ENCODE data around the gene GNAO1. TPM values are rescaled to one million over a fixed set of nuclear protein-coding genes. Genes with fewer than 3 reads are reported as not detected.

GNAO1 gene
- total RNA-seq, 1 donor from 2014 or later: 0.53 TPM

- Histone ChIP-seq H3K27me3 (no peaks in the 10 kb centered on the region), H3K4me1 (no peaks in the 10 kb centered on the region)
- no peak for TF ChIP-seq CTCF (IDR thresholded peaks at IDR 0.05)
Observed at GRCh38 chr16:56309008-56309407, 117.7 kb downstream of the GNAO1 start.

DNA sequence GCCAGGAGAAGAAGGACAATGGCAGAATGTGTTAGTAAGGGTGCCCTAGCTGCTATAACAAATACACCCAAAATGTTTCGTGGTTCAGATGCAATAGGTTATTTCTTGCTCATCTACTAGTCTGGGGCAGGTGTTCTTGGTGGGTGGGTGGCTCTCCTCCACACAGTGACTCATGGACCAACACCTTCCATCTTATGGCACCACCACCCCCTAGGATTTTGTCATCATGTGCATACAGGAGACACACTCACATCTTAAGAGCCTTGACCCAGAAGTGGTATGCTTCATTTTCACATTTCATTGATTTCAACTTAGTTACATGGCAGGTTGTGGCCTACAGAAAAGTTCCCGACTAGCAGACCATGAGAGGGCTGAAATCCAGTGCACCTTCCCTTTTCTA lies 119.4 kb downstream of the GNAO1 start:
- Histone ChIP-seq H3K4me1 (no peaks in the 10 kb centered on the region), H3K27ac (no peak overlapping the region), H3K9me3 (no peaks in the 10 kb centered on the region), H3K36me3 (no peaks in the 10 kb centered on the region), H3K27me3 (no peaks in the 10 kb centered on the region), H3K4me3 (no peak overlapping the region)
- TF ChIP-seq CTCF (IDR thresholded peaks at IDR 0.05): no peak
- intact Hi-C loops (cut with DNase I): no loop called here
- no peak for DNase-seq (ENCODE audit: low spot score in 2 of 2)

More at GRCh38 chr16:56309008-56309407, 117.7 kb downstream of the GNAO1 start:
- no peak for DNase-seq (ENCODE audit: low spot score in 2 of 2)
- no peaks in the 10 kb centered on the region for H3K36me3 ChIP-seq
- intact Hi-C loops (cut with DNase I): no loop called here
- no peaks in the 10 kb centered on the region for H3K9me3 ChIP-seq
- no peak overlapping the region for H3K4me3 ChIP-seq
- H3K27ac ChIP-seq: no peak overlapping the region

GRCh38 chr16:56311208-56312027 lies 120.1 kb downstream of the GNAO1 start:
- no peak for DNase-seq (ENCODE audit: low spot score in 2 of 2)
- no peak overlapping the region for H3K27ac ChIP-seq
- intact Hi-C loops (cut with DNase I): no loop called here

GRCh38 chr16:56312028-56312300 lies 120.7 kb downstream of the GNAO1 start:
- no peaks in the 10 kb centered on the region for H3K36me3 ChIP-seq
- H3K9me3 ChIP-seq: no peaks in the 10 kb centered on the region
- DNase-seq (ENCODE audit: low spot score in 2 of 2): no peak
- no peaks in the 10 kb centered on the region for H3K4me1 ChIP-seq
- no peak overlapping the region for H3K27ac ChIP-seq
- H3K4me3 ChIP-seq: no peak overlapping the region
- TF ChIP-seq CTCF (IDR thresholded peaks at IDR 0.05): no peak
- no peaks in the 10 kb centered on the region for H3K27me3 ChIP-seq
- intact Hi-C loops (cut with DNase I): no loop called here

More at GRCh38 chr16:56311208-56312027, 120.1 kb downstream of the GNAO1 start:
- H3K27me3 ChIP-seq: no peaks in the 10 kb centered on the region
- TF ChIP-seq CTCF (IDR thresholded peaks at IDR 0.05): no peak
- H3K9me3 ChIP-seq: no peaks in the 10 kb centered on the region
- no peaks in the 10 kb centered on the region for H3K4me1 ChIP-seq
- no peak overlapping the region for H3K4me3 ChIP-seq
- H3K36me3 ChIP-seq: no peaks in the 10 kb centered on the region

- intact Hi-C loops (cut with DNase I): no loop called here
- Histone ChIP-seq H3K27ac (no peak overlapping the region), H3K36me3 (no peaks in the 10 kb centered on the region), H3K4me1 (no peaks in the 10 kb centered on the region), H3K27me3 (no peaks in the 10 kb centered on the region), H3K9me3 (no peaks in the 10 kb centered on the region), H3K4me3 (no peak overlapping the region)
- TF ChIP-seq CTCF (IDR thresholded peaks at IDR 0.05): no peak
- DNase-seq (ENCODE audit: low spot score in 2 of 2): no peak
Observed at GRCh38 chr16:56312556-56312955, 121.3 kb downstream of the GNAO1 start.
